ENCODE results near the gene PIH1D2.

GRCh38 chr11:112057170-112057569 is 16.6 kb downstream of the PIH1D2 start:
- TF ChIP-seq POLR2A (IDR thresholded peaks at IDR 0.05; ENCODE audit: low read length) (no peak), GATA1 (IDR thresholded peaks at IDR 0.05; ENCODE audit: low read depth, low read length) (no peak)
